ENCODE results near the gene FOXD1.

DNA sequence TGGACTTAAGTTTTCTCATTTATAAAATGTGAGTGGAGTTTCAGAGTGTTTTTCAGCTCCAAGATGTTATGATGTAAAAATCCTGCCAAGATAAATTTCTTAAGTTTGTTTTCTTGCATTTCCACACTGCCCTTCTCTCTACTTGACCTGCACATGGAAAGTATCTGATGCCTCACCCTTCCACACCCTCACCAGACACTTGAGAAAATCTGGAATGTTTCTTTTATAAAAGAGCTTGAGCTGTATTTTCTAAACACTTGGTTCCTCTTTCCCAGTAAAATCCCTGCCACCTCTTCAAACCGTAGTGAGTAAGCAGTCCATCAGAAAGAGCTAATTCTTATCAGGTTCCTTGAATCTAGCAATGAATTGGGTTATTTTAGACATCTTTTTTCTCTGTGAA is 42.9 kb downstream of the FOXD1 start:
- TF ChIP-seq, protein P1, sequence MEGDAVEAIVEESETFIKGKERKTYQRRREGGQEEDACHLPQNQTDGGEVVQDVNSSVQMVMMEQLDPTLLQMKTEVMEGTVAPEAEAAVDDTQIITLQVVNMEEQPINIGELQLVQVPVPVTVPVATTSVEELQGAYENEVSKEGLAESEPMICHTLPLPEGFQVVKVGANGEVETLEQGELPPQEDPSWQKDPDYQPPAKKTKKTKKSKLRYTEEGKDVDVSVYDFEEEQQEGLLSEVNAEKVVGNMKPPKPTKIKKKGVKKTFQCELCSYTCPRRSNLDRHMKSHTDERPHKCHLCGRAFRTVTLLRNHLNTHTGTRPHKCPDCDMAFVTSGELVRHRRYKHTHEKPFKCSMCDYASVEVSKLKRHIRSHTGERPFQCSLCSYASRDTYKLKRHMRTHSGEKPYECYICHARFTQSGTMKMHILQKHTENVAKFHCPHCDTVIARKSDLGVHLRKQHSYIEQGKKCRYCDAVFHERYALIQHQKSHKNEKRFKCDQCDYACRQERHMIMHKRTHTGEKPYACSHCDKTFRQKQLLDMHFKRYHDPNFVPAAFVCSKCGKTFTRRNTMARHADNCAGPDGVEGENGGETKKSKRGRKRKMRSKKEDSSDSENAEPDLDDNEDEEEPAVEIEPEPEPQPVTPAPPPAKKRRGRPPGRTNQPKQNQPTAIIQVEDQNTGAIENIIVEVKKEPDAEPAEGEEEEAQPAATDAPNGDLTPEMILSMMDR (IDR thresholded peaks at IDR 0.05), result no peak
- no peak for TF ChIP-seq EP300 (IDR thresholded peaks at IDR 0.05)
